GM18907 (cell line): ENCODE measurements around the gene CD244.
A peak's percentile ranks its signal among the peaks of the same experiment; 100 is the strongest.

Source experiments
- ATAC-seq: cut with Tn5 transposase; IDR thresholded peaks from one replicate; pipeline ENCODE4 v1.9.1; 2021; ENCODE audit warnings: mild to moderate bottlenecking, moderate library complexity; ENCODE audit not compliant: unreplicated experiment

The CD244 gene

GRCh38 chr1:160850541-160850940, 12.1 kb downstream of the CD244 start:
- no peak for ATAC-seq

GRCh38 chr1:160846281-160846680, 16.4 kb downstream of the CD244 start:
- no peak for ATAC-seq

- no peak for ATAC-seq
These were observed 18.0 kb downstream of the CD244 start for GRCh38 chr1:160844447-160845232.

- no peak for ATAC-seq
These were observed 21.6 kb downstream of the CD244 start for GRCh38 chr1:160841079-160841478.

- ATAC-seq: no peak
These were observed 22.9 kb downstream of the CD244 start for GRCh38 chr1:160839746-160840145.

GRCh38 chr1:160838888-160839287, 23.8 kb downstream of the CD244 start:
- ATAC-seq: no peak

- ATAC-seq: peak; percentile 80
These were observed 25.0 kb downstream of the CD244 start for GRCh38 chr1:160837558-160838205.

GRCh38 chr1:160836981-160837557, 25.6 kb downstream of the CD244 start:
- ATAC-seq: no peak

- ATAC-seq: no peak
These were observed 26.1 kb downstream of the CD244 start for GRCh38 chr1:160836561-160836960.

- ATAC-seq: no peak
These were observed 26.9 kb downstream of the CD244 start for GRCh38 chr1:160835751-160836150.

- no peak for ATAC-seq
These were observed 27.6 kb downstream of the CD244 start for GRCh38 chr1:160834945-160835565.

- ATAC-seq: peak; percentile 47
These were observed 32.1 kb downstream of the CD244 start for GRCh38 chr1:160830321-160831153.

GRCh38 chr1:160829766-160830165, 32.9 kb downstream of the CD244 start:
- ATAC-seq: no peak

GRCh38 chr1:160827418-160827817, 35.3 kb downstream of the CD244 start:
- no peak for ATAC-seq

GRCh38 chr1:160826546-160826945, 36.1 kb downstream of the CD244 start:
- no peak for ATAC-seq

- no peak for ATAC-seq
These were observed 39.4 kb downstream of the CD244 start for GRCh38 chr1:160823296-160823695.

- ATAC-seq: no peak
These were observed 41.1 kb downstream of the CD244 start for GRCh38 chr1:160821627-160822026.

GRCh38 chr1:160819186-160819585, 43.5 kb downstream of the CD244 start:
- no peak for ATAC-seq

GRCh38 chr1:160818207-160818937, 44.3 kb downstream of the CD244 start:
- no peak for ATAC-seq

GRCh38 chr1:160814856-160815255, 47.8 kb downstream of the CD244 start:
- no peak for ATAC-seq
